Measurements from ENCODE around the gene ZSCAN16.
"Not testable (repeated sequence)": the region's sequence is repeated elsewhere in the genome, so short reads cannot be mapped to it uniquely, and the experiment has no call there.

The ZSCAN16 gene

DNA sequence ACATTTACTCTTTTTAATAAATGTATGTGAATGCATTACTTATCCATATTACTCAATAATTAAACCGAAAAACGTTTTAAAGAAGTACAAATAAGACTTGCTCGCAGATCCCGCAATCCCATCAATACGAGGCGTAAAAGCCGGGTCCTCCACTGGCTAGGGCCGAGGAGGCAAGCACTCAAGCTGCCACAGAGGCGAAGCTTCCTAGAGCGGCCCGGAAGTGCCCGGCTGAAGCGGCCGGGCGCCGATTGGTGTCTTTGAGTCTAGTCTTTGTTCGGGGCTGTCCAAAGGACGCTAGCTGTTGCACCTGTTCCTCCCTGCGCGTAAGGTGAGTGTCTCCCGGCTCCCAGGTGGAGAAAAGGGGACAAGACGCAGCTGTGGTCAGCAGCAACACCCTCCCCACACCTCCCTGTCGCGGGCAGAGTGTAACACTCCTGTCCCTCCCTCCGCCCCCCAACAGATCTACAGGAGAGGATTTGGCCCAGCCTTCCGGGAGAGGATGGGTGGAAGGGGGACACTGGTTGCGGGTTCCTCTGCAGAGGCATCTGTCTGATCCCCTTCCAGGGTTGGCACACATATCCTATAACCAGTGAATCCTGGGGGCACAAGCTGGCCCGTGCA, at the start of gene ZSCAN16:
ZSCAN16 (plus strand) TSS at position 260 of the 621 bp plus-strand sequence. CDS start 835 bp downstream, outside the sequence.
- H3K27ac Mint-ChIP-seq = peak within 1 kb of the TSS; percentile 86
- no peaks in the 10 kb centered on the region for H3K9me3 Mint-ChIP-seq
- H3K4me1 Mint-ChIP-seq = peaks cover 40% of the 10 kb centered on the region
- ATAC-seq (peak; percentile 98), DNase-seq (peak; percentile 77)
- H3K27me3 Mint-ChIP-seq = no peaks in the 10 kb centered on the region
- peak within 1 kb of the TSS; percentile 89 for H3K4me3 Mint-ChIP-seq
- H3K36me3 Mint-ChIP-seq (ENCODE audit: low read depth) = peaks cover 32% of the 10 kb centered on the region

- H3K27ac Mint-ChIP-seq = no peak overlapping the region
- H3K4me3 Mint-ChIP-seq = no peak overlapping the region
- ATAC-seq (no peak), DNase-seq (no peak)
- peaks cover 40% of the 10 kb centered on the region for H3K4me1 Mint-ChIP-seq
- H3K27me3 Mint-ChIP-seq = no peaks in the 10 kb centered on the region
- H3K36me3 Mint-ChIP-seq (ENCODE audit: low read depth) = peaks cover 11% of the 10 kb centered on the region
- peaks cover 5% of the 10 kb centered on the region for H3K9me3 Mint-ChIP-seq
Measured at GRCh38 chr6:28078050-28078449, 46.4 kb upstream of the ZSCAN16 start.

DNA sequence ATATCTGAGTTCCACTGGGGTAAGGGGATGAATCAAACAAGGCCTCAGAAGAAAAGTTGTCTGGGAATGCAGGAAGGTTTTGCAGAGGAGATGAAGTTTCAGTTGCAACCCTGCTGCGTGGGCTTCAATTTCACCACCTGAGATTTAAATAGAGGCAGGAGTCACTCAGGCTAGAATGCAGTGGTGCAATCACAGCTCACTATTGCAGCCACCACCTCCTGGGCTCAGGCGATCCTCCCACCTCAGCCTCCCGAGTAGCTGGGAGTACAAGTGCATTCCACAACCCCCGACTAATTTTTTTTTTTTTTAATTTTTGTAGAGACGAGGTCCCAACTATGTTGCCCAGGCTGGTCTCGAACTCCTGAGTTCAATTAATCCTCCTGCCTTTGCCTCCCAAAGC, 45.6 kb upstream of the ZSCAN16 start:
- Mint-ChIP-seq H3K4me1 (peaks cover 45% of the 10 kb centered on the region), H3K4me3 (peak overlapping the region; percentile 10), H3K36me3 (ENCODE audit: low read depth) (peaks cover 19% of the 10 kb centered on the region), H3K27ac (peak overlapping the region; percentile 28), H3K9me3 (peaks cover 5% of the 10 kb centered on the region), H3K27me3 (no peaks in the 10 kb centered on the region)
- no peak for ATAC-seq
- DNase-seq = no peak

DNA sequence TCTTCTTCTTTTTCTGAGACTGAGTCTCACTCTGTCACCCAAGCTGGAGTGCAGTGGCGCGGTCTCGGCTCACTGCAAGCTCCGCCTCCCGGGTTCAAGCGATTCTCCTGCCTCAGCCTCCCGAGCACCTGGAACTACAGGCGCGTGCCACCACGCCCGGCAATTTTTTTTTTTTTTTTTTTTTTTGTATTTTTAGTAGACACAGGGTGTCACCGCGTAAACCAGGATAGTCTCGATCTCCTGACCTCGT, 44.1 kb upstream of the ZSCAN16 start, which contains the start of gene ZNF165:
ZNF165 (plus strand) TSS at position 188 of the 250 bp plus-strand sequence. CDS start 4,913 bp downstream, outside the sequence.
- H3K27me3 Mint-ChIP-seq, H3K9me3 Mint-ChIP-seq, DNase-seq: not testable (repeated sequence)
- Mint-ChIP-seq H3K4me3 (peak within 1 kb of the TSS; percentile 97), H3K27ac (peak within 1 kb of the TSS; percentile 98), H3K36me3 (ENCODE audit: low read depth) (peaks cover 28% of the 10 kb centered on the region), H3K4me1 (peaks cover 46% of the 10 kb centered on the region)
- ATAC-seq = peak; percentile 20

- ATAC-seq (peak; percentile 74), DNase-seq (peak; percentile 90)
- peaks cover 5% of the 10 kb centered on the region for H3K9me3 Mint-ChIP-seq
- H3K4me1 Mint-ChIP-seq = peaks cover 46% of the 10 kb centered on the region
- no peaks in the 10 kb centered on the region for H3K27me3 Mint-ChIP-seq
- peak overlapping the region; percentile 98 for H3K27ac Mint-ChIP-seq
- H3K4me3 Mint-ChIP-seq = peak overlapping the region; percentile 97
- peaks cover 34% of the 10 kb centered on the region for H3K36me3 Mint-ChIP-seq (ENCODE audit: low read depth)
Measured at GRCh38 chr6:28080631-28081485, 43.6 kb upstream of the ZSCAN16 start.

DNA sequence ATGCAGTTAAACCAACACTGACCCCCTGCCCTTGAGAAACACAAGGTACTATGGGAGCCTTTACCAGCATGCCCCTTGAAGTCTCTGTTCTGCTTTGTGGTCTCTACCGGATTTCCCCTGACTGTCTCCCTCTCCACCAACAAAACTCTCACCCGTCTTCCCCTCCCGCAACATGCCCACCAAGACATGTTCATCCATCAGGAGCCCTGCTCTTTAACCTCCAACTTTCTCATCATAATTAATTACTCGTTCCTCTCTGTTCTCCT, 43.0 kb upstream of the ZSCAN16 start:
- ATAC-seq = peak; percentile 56
- H3K27ac Mint-ChIP-seq = peak overlapping the region; percentile 98
- H3K4me1 Mint-ChIP-seq = peaks cover 46% of the 10 kb centered on the region
- H3K4me3 Mint-ChIP-seq = peak overlapping the region; percentile 97
- H3K27me3 Mint-ChIP-seq = no peaks in the 10 kb centered on the region
- H3K36me3 Mint-ChIP-seq (ENCODE audit: low read depth) = peaks cover 39% of the 10 kb centered on the region
- H3K9me3 Mint-ChIP-seq = peaks cover 5% of the 10 kb centered on the region
- peak; percentile 27 for DNase-seq

DNA sequence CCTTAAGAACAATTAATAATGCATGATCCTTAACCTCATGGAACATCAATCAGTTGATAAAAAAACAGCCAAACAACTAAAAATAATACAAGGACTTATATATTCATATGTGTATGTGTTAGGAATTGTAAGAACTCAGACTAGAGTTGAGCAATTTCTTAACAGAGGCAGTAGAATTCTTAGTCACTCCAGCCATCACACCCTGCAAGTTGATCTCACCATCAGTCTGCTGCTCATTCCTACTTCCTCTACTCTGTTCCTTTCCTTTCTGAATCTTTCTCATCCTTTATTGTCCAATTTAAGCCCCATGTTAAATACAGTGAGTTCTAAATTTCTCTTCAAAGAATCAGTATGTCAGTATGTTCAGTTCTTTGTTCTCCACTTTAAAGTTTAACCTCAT, 41.5 kb upstream of the ZSCAN16 start:
- H3K4me1 Mint-ChIP-seq = peaks cover 46% of the 10 kb centered on the region
- DNase-seq = no peak
- peaks cover 10% of the 10 kb centered on the region for H3K9me3 Mint-ChIP-seq
- H3K27ac Mint-ChIP-seq = no peak overlapping the region
- peaks cover 53% of the 10 kb centered on the region for H3K36me3 Mint-ChIP-seq (ENCODE audit: low read depth)
- no peaks in the 10 kb centered on the region for H3K27me3 Mint-ChIP-seq
- ATAC-seq = no peak
- H3K4me3 Mint-ChIP-seq = no peak overlapping the region

- ATAC-seq = no peak
- no peak overlapping the region for H3K27ac Mint-ChIP-seq
- H3K36me3 Mint-ChIP-seq (ENCODE audit: low read depth) = peaks cover 67% of the 10 kb centered on the region
- no peak for DNase-seq
- H3K9me3 Mint-ChIP-seq = peaks cover 36% of the 10 kb centered on the region
- peaks cover 5% of the 10 kb centered on the region for H3K27me3 Mint-ChIP-seq
- H3K4me3 Mint-ChIP-seq = no peak overlapping the region
- H3K4me1 Mint-ChIP-seq = no peaks in the 10 kb centered on the region
Measured at GRCh38 chr6:28089054-28089453, 35.4 kb upstream of the ZSCAN16 start.

DNA sequence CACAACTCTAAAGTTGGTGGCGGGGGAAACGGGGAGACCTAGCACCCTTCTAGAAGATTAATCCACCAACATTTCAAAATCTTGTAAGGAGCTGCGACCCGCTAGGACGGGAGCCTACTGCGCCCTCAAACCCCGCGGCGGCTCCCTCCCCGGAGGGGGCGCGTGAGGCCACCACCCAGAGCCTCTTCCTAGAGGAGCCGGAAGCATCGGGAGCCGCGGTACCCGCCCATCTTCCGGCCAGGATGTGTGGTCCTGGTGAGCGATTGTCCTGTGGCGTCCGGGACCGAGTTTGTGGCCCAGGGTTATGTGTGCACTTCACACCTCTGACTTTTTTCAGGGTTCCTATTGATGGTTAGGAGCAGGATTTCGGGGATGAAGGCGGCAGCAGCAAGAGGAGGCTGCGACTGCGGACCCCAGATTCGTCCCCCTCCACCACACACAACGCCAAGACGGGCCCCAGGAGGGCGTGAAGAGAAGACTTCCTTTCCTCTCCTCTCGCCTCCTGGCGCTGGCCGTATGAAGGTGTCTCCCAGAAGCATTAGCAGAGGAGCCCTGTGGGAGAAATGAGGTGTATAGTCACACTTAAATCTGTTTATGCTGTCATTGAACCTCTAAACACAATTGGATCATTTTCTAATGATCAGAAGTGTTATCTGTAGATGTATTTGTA, 33.4 kb upstream of the ZSCAN16 start:
- Mint-ChIP-seq H3K27ac (no peak overlapping the region), H3K36me3 (ENCODE audit: low read depth) (peaks cover 52% of the 10 kb centered on the region), H3K4me1 (no peaks in the 10 kb centered on the region), H3K9me3 (peaks cover 36% of the 10 kb centered on the region), H3K4me3 (no peak overlapping the region), H3K27me3 (peaks cover 5% of the 10 kb centered on the region)
- ATAC-seq (no peak), DNase-seq (no peak)

- DNase-seq; H3K4me3 Mint-ChIP-seq; H3K4me1 Mint-ChIP-seq; H3K27ac Mint-ChIP-seq; ATAC-seq; H3K27me3 Mint-ChIP-seq; H3K36me3 Mint-ChIP-seq (ENCODE audit: low read depth); H3K9me3 Mint-ChIP-seq: not testable (repeated sequence)
Measured at GRCh38 chr6:28102222-28102621, 22.2 kb upstream of the ZSCAN16 start.

DNA sequence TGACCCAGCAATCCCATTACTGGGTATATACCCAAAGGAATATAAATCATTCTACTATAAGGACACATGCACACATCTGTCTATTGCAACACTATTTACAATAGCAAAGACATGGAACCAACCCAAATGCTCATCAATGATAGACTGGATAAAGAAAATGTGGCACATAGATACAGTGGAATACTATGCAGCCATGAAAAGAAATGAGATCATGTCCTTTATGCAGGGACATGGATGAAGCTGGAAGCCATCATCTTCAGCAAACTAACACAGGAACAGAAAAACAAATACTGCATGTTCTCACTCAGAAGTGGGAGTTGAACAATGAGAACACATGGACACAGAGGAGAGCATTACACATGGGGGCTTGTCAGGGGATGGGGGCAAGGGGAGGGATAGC, 21.7 kb upstream of the ZSCAN16 start:
- ATAC-seq; H3K36me3 Mint-ChIP-seq (ENCODE audit: low read depth); DNase-seq; H3K27me3 Mint-ChIP-seq; H3K4me1 Mint-ChIP-seq; H3K9me3 Mint-ChIP-seq; H3K27ac Mint-ChIP-seq: not testable (repeated sequence)
- peak overlapping the region; percentile 8 for H3K4me3 Mint-ChIP-seq

GRCh38 chr6:28104392-28105244, 19.8 kb upstream of the ZSCAN16 start:
- peak overlapping the region; percentile 85 for H3K4me3 Mint-ChIP-seq
- ATAC-seq (peak; percentile 100), DNase-seq (peak; percentile 85)
- H3K27ac Mint-ChIP-seq = peak overlapping the region; percentile 86
- H3K36me3 Mint-ChIP-seq (ENCODE audit: low read depth) = peaks cover 3% of the 10 kb centered on the region
- H3K4me1 Mint-ChIP-seq = peaks cover 9% of the 10 kb centered on the region
- H3K9me3 Mint-ChIP-seq = peaks cover 10% of the 10 kb centered on the region
- peaks cover 5% of the 10 kb centered on the region for H3K27me3 Mint-ChIP-seq

GRCh38 chr6:28105245-28105639, 19.2 kb upstream of the ZSCAN16 start:
- H3K27ac Mint-ChIP-seq = peak overlapping the region; percentile 55
- H3K36me3 Mint-ChIP-seq (ENCODE audit: low read depth) = peaks cover 3% of the 10 kb centered on the region
- H3K4me1 Mint-ChIP-seq = peaks cover 9% of the 10 kb centered on the region
- H3K4me3 Mint-ChIP-seq = peak overlapping the region; percentile 85
- DNase-seq = no peak
- peaks cover 10% of the 10 kb centered on the region for H3K9me3 Mint-ChIP-seq
- peaks cover 3% of the 10 kb centered on the region for H3K27me3 Mint-ChIP-seq
- no peak for ATAC-seq

DNA sequence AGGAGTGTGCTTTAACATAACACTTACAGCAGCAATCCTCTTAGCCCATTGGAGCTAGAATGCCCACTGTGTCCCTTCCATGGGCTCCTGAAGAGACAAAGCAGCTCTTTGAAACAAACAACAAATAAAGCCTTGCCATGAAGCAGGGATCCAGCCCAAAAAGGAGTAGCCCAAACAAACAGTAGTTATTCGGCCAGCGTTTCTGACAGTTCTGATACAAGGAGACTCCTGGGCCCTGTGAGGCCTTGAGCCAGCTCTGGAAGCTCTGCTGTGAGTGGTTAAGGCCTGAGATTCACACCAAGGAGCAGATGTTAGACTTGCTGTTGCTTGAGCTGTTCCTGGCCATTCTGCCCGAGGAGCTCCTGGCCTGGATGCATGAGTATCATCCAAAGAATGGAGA, 16.9 kb upstream of the ZSCAN16 start:
- no peak for DNase-seq
- no peak for ATAC-seq
- H3K36me3 Mint-ChIP-seq (ENCODE audit: low read depth) = peaks cover 3% of the 10 kb centered on the region
- no peak overlapping the region for H3K4me3 Mint-ChIP-seq
- peaks cover 4% of the 10 kb centered on the region for H3K9me3 Mint-ChIP-seq
- H3K4me1 Mint-ChIP-seq = peaks cover 9% of the 10 kb centered on the region
- no peaks in the 10 kb centered on the region for H3K27me3 Mint-ChIP-seq
- no peak overlapping the region for H3K27ac Mint-ChIP-seq
